ENCODE data around the gene SYNE2. TPM values are rescaled to one million over a fixed set of nuclear protein-coding genes. Genes with fewer than 3 reads are reported as not detected.

SYNE2 gene
- polyA plus RNA-seq, 1 donor from 2014 or later: 82.3 TPM

DNA sequence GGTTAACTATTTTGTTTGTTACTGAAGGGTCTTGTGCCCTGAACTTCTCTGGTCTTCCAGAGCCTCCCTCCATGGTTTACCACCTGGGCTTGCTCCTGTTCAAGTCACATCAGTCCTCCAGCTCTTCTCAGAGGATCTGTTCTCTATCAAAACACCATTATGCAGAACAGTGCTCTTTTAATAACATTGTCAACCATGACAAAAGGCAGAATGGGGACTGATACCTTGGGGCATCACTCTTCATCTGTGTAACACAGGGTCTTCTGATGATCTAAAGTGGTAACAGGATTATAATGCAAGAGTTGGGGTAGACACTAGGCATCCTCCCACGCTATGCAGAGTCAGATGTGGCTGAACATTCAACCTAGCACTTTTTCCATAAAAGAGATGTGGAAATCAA is 403.0 kb downstream of the SYNE2 start:
- no peaks in the 10 kb centered on the region for H3K79me2 ChIP-seq (replicated peaks; ENCODE audit: insufficient read depth, low read length)
- no peaks in the 10 kb centered on the region for H4K20me1 ChIP-seq (ENCODE audit: insufficient read depth)
- H3F3A ChIP-seq (ENCODE audit: insufficient read depth, low read length, poor library complexity, severe bottlenecking): no peaks in the 10 kb centered on the region
- H3K36me3 ChIP-seq (ENCODE audit: insufficient read depth, low read length): no peaks in the 10 kb centered on the region
- no peak overlapping the region for H3K9ac ChIP-seq (ENCODE audit: low read length)
- no peaks in the 10 kb centered on the region for H3K27me3 ChIP-seq (ENCODE audit: insufficient read depth, low read depth, low read length)
- no peak overlapping the region for H3K27ac ChIP-seq (ENCODE audit: low read length)
- H3K9me2 ChIP-seq (ENCODE audit: insufficient read depth, low read length): no peaks in the 10 kb centered on the region
- H3K9me3 ChIP-seq (ENCODE audit: low read length): no peaks in the 10 kb centered on the region
- no peak overlapping the region for H3K4me2 ChIP-seq (ENCODE audit: low read length)
- no peak overlapping the region for H3K4me3 ChIP-seq (ENCODE audit: low read length)
- no peak overlapping the region for H2AFZ ChIP-seq (ENCODE audit: low read depth, low read length)
- TF ChIP-seq POLR2AphosphoS5 (IDR thresholded peaks at IDR 0.05) (no peak), EZH2 (IDR thresholded peaks at IDR 0.05; ENCODE audit: borderline replicate concordance, insufficient read depth, low read length, poor library complexity, severe bottlenecking) (no peak), TAF1 (IDR thresholded peaks at IDR 0.05; ENCODE audit: low read depth) (no peak), MXI1 (conservative IDR thresholded peaks at IDR 0.05; ENCODE audit: poor library complexity, severe bottlenecking) (no peak), SMC3 (conservative IDR thresholded peaks at IDR 0.05; ENCODE audit: poor library complexity) (no peak), EP300 (conservative IDR thresholded peaks at IDR 0.05; ENCODE audit: poor library complexity, severe bottlenecking) (no peak), RAD21 (conservative IDR thresholded peaks at IDR 0.05) (no peak)
- TF ChIP-seq, protein P1, sequence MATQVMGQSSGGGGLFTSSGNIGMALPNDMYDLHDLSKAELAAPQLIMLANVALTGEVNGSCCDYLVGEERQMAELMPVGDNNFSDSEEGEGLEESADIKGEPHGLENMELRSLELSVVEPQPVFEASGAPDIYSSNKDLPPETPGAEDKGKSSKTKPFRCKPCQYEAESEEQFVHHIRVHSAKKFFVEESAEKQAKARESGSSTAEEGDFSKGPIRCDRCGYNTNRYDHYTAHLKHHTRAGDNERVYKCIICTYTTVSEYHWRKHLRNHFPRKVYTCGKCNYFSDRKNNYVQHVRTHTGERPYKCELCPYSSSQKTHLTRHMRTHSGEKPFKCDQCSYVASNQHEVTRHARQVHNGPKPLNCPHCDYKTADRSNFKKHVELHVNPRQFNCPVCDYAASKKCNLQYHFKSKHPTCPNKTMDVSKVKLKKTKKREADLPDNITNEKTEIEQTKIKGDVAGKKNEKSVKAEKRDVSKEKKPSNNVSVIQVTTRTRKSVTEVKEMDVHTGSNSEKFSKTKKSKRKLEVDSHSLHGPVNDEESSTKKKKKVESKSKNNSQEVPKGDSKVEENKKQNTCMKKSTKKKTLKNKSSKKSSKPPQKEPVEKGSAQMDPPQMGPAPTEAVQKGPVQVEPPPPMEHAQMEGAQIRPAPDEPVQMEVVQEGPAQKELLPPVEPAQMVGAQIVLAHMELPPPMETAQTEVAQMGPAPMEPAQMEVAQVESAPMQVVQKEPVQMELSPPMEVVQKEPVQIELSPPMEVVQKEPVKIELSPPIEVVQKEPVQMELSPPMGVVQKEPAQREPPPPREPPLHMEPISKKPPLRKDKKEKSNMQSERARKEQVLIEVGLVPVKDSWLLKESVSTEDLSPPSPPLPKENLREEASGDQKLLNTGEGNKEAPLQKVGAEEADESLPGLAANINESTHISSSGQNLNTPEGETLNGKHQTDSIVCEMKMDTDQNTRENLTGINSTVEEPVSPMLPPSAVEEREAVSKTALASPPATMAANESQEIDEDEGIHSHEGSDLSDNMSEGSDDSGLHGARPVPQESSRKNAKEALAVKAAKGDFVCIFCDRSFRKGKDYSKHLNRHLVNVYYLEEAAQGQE (IDR thresholded peaks at IDR 0.05; ENCODE audit: borderline replicate concordance): no peak
- TF ChIP-seq, protein P2, sequence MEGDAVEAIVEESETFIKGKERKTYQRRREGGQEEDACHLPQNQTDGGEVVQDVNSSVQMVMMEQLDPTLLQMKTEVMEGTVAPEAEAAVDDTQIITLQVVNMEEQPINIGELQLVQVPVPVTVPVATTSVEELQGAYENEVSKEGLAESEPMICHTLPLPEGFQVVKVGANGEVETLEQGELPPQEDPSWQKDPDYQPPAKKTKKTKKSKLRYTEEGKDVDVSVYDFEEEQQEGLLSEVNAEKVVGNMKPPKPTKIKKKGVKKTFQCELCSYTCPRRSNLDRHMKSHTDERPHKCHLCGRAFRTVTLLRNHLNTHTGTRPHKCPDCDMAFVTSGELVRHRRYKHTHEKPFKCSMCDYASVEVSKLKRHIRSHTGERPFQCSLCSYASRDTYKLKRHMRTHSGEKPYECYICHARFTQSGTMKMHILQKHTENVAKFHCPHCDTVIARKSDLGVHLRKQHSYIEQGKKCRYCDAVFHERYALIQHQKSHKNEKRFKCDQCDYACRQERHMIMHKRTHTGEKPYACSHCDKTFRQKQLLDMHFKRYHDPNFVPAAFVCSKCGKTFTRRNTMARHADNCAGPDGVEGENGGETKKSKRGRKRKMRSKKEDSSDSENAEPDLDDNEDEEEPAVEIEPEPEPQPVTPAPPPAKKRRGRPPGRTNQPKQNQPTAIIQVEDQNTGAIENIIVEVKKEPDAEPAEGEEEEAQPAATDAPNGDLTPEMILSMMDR (IDR thresholded peaks at IDR 0.05; ENCODE audit: poor library complexity, severe bottlenecking): no peak

DNA sequence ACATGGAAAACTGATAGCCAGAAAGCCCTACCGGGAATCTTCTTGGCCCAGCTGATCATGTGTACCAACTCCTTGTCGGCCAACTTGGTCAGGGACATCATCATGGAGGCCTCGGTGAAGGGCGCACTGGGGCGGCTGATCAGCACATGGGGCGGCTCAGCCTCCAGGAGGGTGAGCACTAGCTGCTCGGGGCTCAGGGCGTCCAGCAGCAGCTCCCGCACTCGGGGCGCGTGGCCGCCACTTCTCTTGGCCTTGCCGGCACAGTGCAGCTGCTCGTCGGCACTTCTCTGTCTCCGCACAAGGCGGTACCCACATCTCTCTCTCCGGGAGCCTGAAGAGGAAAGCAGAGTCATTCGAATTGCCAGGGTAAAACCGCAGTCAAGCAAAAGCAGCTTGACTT is 407.6 kb downstream of the SYNE2 start:
- TF ChIP-seq, protein P1 (IDR thresholded peaks at IDR 0.05; ENCODE audit: borderline replicate concordance): no peak
- TF ChIP-seq TAF1 (IDR thresholded peaks at IDR 0.05; ENCODE audit: low read depth): no peak
- H3K79me2 ChIP-seq (replicated peaks; ENCODE audit: insufficient read depth, low read length): no peaks in the 10 kb centered on the region
- no peak overlapping the region for H3K27ac ChIP-seq (ENCODE audit: low read length)
- no peaks in the 10 kb centered on the region for H4K20me1 ChIP-seq (ENCODE audit: insufficient read depth)
- H3K9me3 ChIP-seq (ENCODE audit: low read length): no peaks in the 10 kb centered on the region
- H3F3A ChIP-seq (ENCODE audit: insufficient read depth, low read length, poor library complexity, severe bottlenecking): no peaks in the 10 kb centered on the region
- no peaks in the 10 kb centered on the region for H3K36me3 ChIP-seq (ENCODE audit: insufficient read depth, low read length)
- no peaks in the 10 kb centered on the region for H3K27me3 ChIP-seq (ENCODE audit: insufficient read depth, low read depth, low read length)
- H3K4me3 ChIP-seq (ENCODE audit: low read length): no peak overlapping the region
- no peak overlapping the region for H3K9ac ChIP-seq (ENCODE audit: low read length)
- H3K9me2 ChIP-seq (ENCODE audit: insufficient read depth, low read length): no peaks in the 10 kb centered on the region
- H3K4me2 ChIP-seq (ENCODE audit: low read length): no peak overlapping the region
- no peak overlapping the region for H2AFZ ChIP-seq (ENCODE audit: low read depth, low read length)

Data from neural cell (in vitro differentiated cells).